GM12878 (cell line): ENCODE results near the gene PRSS2. TPM values are rescaled to one million over a fixed set of nuclear protein-coding genes. Genes with fewer than 3 reads are reported as not detected.

Experiments used
- ATAC-seq: fragments of 200-7000 bp; cut with Tn5 transposase; 3 replicates; pipeline ENCODE4 v1.9.1; 2020; ENCODE audit warnings: mild to moderate bottlenecking, moderate library complexity
- BruUV-seq: library from RNA; stranded (reverse); fragments of 400-500 nt; replicated peaks from 2 replicates; lab custom pipeline; 2021; lab: Mats Ljungman, UMichigan
- CTCF ChIA-PET: fragments of 300-600 bp; sonication (Branson Sonifier 250); formaldehyde crosslinking; extraction: SDS; loops from one replicate; lab custom pipeline; 2021; ENCODE audit warnings: inconsistent platforms; lab: Yijun Ruan, JAX
- POLR2A ChIA-PET: fragments of 350-600 bp; formaldehyde crosslinking; extraction: SDS; loops from one replicate; lab custom pipeline; 2021; ENCODE audit warnings: inconsistent platforms; lab: Charles Lee
- RAD21 ChIA-PET: fragments of 300-600 bp; sonication (Branson Sonifier 250); formaldehyde crosslinking; loops from one replicate; lab custom pipeline; 2023; ENCODE audit warnings: antibody characterized with exemption; ENCODE audit not compliant: unreplicated experiment; lab: Charles Lee
- SMC1A ChIA-PET: fragments of 300-600 bp; sonication (Branson Sonifier 250); formaldehyde crosslinking; loops from one replicate; lab custom pipeline; 2023; ENCODE audit not compliant: unreplicated experiment, uncharacterized antibody; lab: Charles Lee
- DNase-seq: peaks from one replicate; pipeline ENCODE4 v3.0.0-alpha.2; 2011; ENCODE audit warnings: low read depth, low spot score
- FAIRE-seq: peaks from 3 replicates; lab custom pipeline; 2011; peaks lifted over from hg19 to GRCh38; lab: Jason Lieb, UNC
- H2AFZ ChIP-seq: 2 replicates; pipeline ENCODE4 v1.6.0; 2011; ENCODE audit warnings: low read depth, low read length, control low read depth; ENCODE audit not compliant: control insufficient read depth
- H3K27ac ChIP-seq: 2 replicates; pipeline ENCODE4 v1.5.1; 2011; ENCODE audit warnings: control low read depth; ENCODE audit not compliant: control insufficient read depth, insufficient read depth
- H3K27me3 ChIP-seq, 2 experiments: replicated peaks in 1 of 2; 2 replicates each; pipeline versions ENCODE4 v1.6.0 to v1.6.1; 2011; ENCODE audit warnings: low read length in 1 of 2; ENCODE audit not compliant: control insufficient read depth in 2 of 2, insufficient read depth in 2 of 2
- H3K36me3 ChIP-seq, 2 experiments: 2 replicates each; pipeline ENCODE4 v1.5.1; 2011; ENCODE audit warnings: low read length in 1 of 2; ENCODE audit not compliant: control insufficient read depth in 2 of 2, insufficient read depth in 2 of 2
- H3K4me1 ChIP-seq: 2 replicates; pipeline ENCODE4 v1.6.1; 2011; ENCODE audit warnings: mild to moderate bottlenecking, low read length, moderate library complexity, mixed read lengths; ENCODE audit not compliant: control insufficient read depth, insufficient read depth
- H3K4me2 ChIP-seq: 2 replicates; pipeline ENCODE4 v1.6.0; 2011; ENCODE audit warnings: control low read depth; ENCODE audit not compliant: control insufficient read depth, insufficient read depth
- H3K4me3 ChIP-seq: fragments of 200-600 bp; sonication (generic); 2 replicates; pipeline ENCODE4 v1.5.1; 2016
- H3K79me2 ChIP-seq: 2 replicates; pipeline ENCODE4 v1.6.0; 2011; ENCODE audit warnings: low read length; ENCODE audit not compliant: control insufficient read depth, insufficient read depth
- H3K9ac ChIP-seq: 2 replicates; pipeline ENCODE4 v1.8.0; 2011; ENCODE audit warnings: low read length, control low read depth, mixed read lengths; ENCODE audit not compliant: control insufficient read depth, insufficient read depth
- H3K9me3 ChIP-seq: replicated peaks from 3 replicates; pipeline ENCODE4 v1.5.1; 2011; ENCODE audit warnings: mild to moderate bottlenecking, low read length; ENCODE audit not compliant: control insufficient read depth, insufficient read depth
- H4K20me1 ChIP-seq: 2 replicates; pipeline ENCODE4 v1.6.0; 2011; ENCODE audit not compliant: control insufficient read depth, insufficient read depth
- BCL11A ChIP-seq: IDR thresholded peaks from 2 replicates; pipeline ENCODE4 v1.6.1; 2011; ENCODE audit warnings: low read depth, low read length
- CHD1 ChIP-seq: IDR thresholded peaks from 2 replicates; pipeline ENCODE4 v1.6.1; 2012; ENCODE audit warnings: low read depth, low read length, improper control_type of control experiment
- ETV6 ChIP-seq, 2 experiments: fragments of 450-650 bp in 1 of 2; IDR thresholded peaks in 1 of 2; conservative IDR thresholded peaks in 1 of 2; 2 replicates each; pipeline ENCODE4 v1.6.1; 2014; ENCODE audit warnings: antibody characterized with exemption in 1 of 2, borderline replicate concordance in 1 of 2, low read depth in 1 of 2, mild to moderate bottlenecking in 1 of 2, moderate library complexity in 1 of 2
- GABPA ChIP-seq: IDR thresholded peaks from 2 replicates; pipeline ENCODE4 v1.6.1; 2014; ENCODE audit warnings: antibody characterized with exemption, low read depth, mild to moderate bottlenecking, inconsistent platforms
- GATAD2B ChIP-seq: fragments of 450-650 bp; conservative IDR thresholded peaks from 2 replicates; pipeline ENCODE4 v1.6.1; 2017; ENCODE audit warnings: low read depth, mild to moderate bottlenecking, moderate library complexity
- NFXL1 ChIP-seq: fragments of 450-650 bp; IDR thresholded peaks from 2 replicates; pipeline ENCODE4 v1.6.1; 2017; ENCODE audit warnings: antibody characterized with exemption, mild to moderate bottlenecking, borderline replicate concordance
- NRF1 ChIP-seq: conservative IDR thresholded peaks from 2 replicates; pipeline ENCODE4 v1.6.1; 2011; ENCODE audit warnings: mild to moderate bottlenecking, low read depth, low read length, improper control_type of control experiment
- PAX5 ChIP-seq: IDR thresholded peaks from 2 replicates; pipeline ENCODE4 v1.6.1; 2011; ENCODE audit warnings: low read depth, low read length, borderline replicate concordance
- RELA ChIP-seq: fragments of 450-650 bp; IDR thresholded peaks from 2 replicates; pipeline ENCODE4 v1.8.0; 2014; ENCODE audit warnings: borderline replicate concordance; ENCODE audit not compliant: partially characterized antibody
- SIX5 ChIP-seq: IDR thresholded peaks from 2 replicates; pipeline ENCODE4 v1.6.1; 2011; ENCODE audit warnings: mild to moderate bottlenecking, low read depth, low read length, moderate library complexity; ENCODE audit not compliant: severe bottlenecking
- SMARCA5 ChIP-seq: fragments of 450-650 bp; IDR thresholded peaks from 2 replicates; pipeline ENCODE4 v1.6.1; 2017; ENCODE audit warnings: mild to moderate bottlenecking
- STAT3 ChIP-seq: IDR thresholded peaks from 2 replicates; pipeline ENCODE4 v1.6.1; 2011; ENCODE audit warnings: low read depth, low read length, improper control_type of control experiment
- TARDBP ChIP-seq: IDR thresholded peaks from 2 replicates; pipeline ENCODE4 v1.6.1; 2016; ENCODE audit warnings: borderline replicate concordance
- ZNF274 ChIP-seq: IDR thresholded peaks from one replicate; pipeline ENCODE4 v1.8.0; 2011; ENCODE audit not compliant: insufficient read length, insufficient read depth
- WGBS: methylation state at CpG from one replicate; pipeline ENCODE4 v1.1.6; 2016; ENCODE audit warnings: low lambda C conversion rate; ENCODE audit not compliant: insufficient replicate concordance, insufficient coverage; ENCODE audit errors: missing lambda C conversion rate; 5-methylcytosine and 5-hydroxymethylcytosine counted together
- in situ Hi-C: fragments of 300-500 bp; cut with MboI; formaldehyde crosslinking; loops from 9 replicates; pipeline ENCODE4 v1.14.3; 2018; ENCODE audit warnings: mixed read lengths
- intact Hi-C: fragments of 100-400 bp; cut with micrococcal nuclease; formaldehyde crosslinking; loops from one replicate; pipeline ENCODE4 v1.14.2; 2022; ENCODE audit not compliant: unreplicated experiment
- polyA plus RNA-seq, 11 experiments: library from polyadenylated mRNA; depleted of rRNA in 4 of 11; unstranded in 6 of 11; stranded (reverse) in 5 of 11; fragments of >200 nt; fragmentation: Nextera tagmentation in 4 of 11; fragmentation: Illumina TruSeq in 1 of 11; extraction: Ambion mirVana in 4 of 11; extraction: Trizol in 1 of 11; gene quantifications; 1 replicate in 1 of 11; 2 replicates in 10 of 11; pipeline versions ENCODE4 v1.2.1 to v1.2.3, GENCODE V29; 2011 to 2016; ENCODE audit warnings: inconsistent platforms in 2 of 11, missing spikeins in 2 of 11, low read depth in 1 of 11
- total RNA-seq, 4 experiments: library from RNA; depleted of rRNA in 3 of 4; stranded (reverse); fragments of >200 nt in 3 of 4; fragmentation: Illumina TruSeq in 1 of 4; extraction: Trizol in 1 of 4; gene quantifications; 2 replicates each; pipeline versions ENCODE4 v1.2.1 to v1.2.3, GENCODE V29; 2013 to 2021

PRSS2 gene
- total and polyA plus RNA-seq, 10 of the 15 experiments (the other 5 are each of a cell fraction or from before 2014, with no cell fraction given) = 0.21 to 28.8 (median 0.41) TPM; not detected in 7

DNA sequence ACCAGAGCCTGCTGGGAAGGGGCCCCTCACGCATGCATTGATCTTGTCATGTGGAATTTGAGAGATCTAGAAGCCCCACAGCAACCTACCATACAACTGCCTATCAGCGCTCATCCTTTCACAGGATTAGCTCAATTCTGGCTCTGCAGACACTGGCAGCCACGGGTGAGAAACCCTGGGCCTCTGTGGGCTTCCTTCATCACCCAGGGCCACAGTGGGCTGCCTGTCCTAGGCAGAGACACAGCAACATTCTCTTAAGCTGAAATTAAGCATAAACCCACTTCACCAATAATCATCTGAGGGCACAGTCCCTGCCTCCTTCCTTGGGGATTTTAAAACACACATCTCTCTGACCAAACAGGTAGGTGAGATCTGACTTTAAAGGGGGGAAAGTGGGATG is 3.3 kb upstream of the PRSS2 start:
- in situ Hi-C loops = no loop called here
- no peaks in the 10 kb centered on the region for H3K79me2 ChIP-seq
- H3K4me1 ChIP-seq = peaks cover 19% of the 10 kb centered on the region
- no TSS peak for BruUV-seq
- ChIA-PET CTCF (interaction anchor here (1.2 to 3.2 kb wide), 3 partner anchors 16 to 54 kb away, joined by 5 to 14 read pairs (median 13); no protein-coding TSS in a partner anchor), RAD21 (interaction anchor here (1.5 kb wide), 1 partner anchor 16 kb away, joined by 11 read pairs; no protein-coding TSS in a partner anchor), SMC1A (interaction anchor here (0.9 to 1.7 kb wide), 3 partner anchors 20 to 53 kb away, joined by 3 to 4 read pairs (median 4); no protein-coding TSS in a partner anchor), POLR2A (no interaction called here)
- WGBS = 33% methylated on average over 3 of the region's 3 CpGs
- H3K27me3 ChIP-seq = peaks cover 0 to 2% of the 10 kb centered on the region in 2 experiments; a peak in 1 of 4 replicates
- TF ChIP-seq GATAD2B = no peak
- no peak overlapping the region for H3K9ac ChIP-seq
- ATAC-seq (no peak), DNase-seq (no peak), FAIRE-seq (no peak)
- H2AFZ ChIP-seq = no peak overlapping the region
- H3K4me3 ChIP-seq = no peak overlapping the region
- H3K36me3 ChIP-seq = no peaks in the 10 kb centered on the region
- intact Hi-C loops = no loop called here
- no peaks in the 10 kb centered on the region for H4K20me1 ChIP-seq
- no peak overlapping the region for H3K27ac ChIP-seq
- no peaks in the 10 kb centered on the region for H3K9me3 ChIP-seq
- no peak overlapping the region for H3K4me2 ChIP-seq

DNA sequence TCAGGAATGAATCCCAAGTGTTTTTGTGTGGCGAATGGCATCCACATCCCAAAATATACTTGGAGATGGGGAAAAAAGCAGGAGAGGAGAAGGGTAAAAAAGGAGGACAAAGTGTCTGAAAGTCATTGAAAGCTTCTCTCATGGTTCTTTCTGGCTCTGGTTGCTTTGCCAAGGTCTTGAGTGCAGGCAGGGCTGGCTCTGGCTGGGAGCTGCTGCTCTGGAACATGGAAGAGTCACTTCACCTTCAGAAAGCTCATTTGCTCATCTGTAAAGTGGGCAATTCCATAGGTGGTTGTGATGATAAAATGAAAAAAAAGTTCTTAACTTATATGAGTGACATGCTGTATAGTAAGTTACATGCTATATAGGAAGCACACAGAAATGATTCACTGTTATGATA is 2.9 kb upstream of the PRSS2 start:
- no TSS peak for BruUV-seq
- CTCF ChIA-PET = interaction anchor here (1.2 to 3.2 kb wide), 3 partner anchors 15 to 54 kb away, joined by 5 to 14 read pairs (median 13); no protein-coding TSS in a partner anchor
- RAD21 ChIA-PET = interaction anchor here (1.5 to 7.3 kb wide), 2 partner anchors 16 to 42 kb away, joined by 11 to 118 read pairs; no protein-coding TSS in a partner anchor
- no peak for DNase-seq
- no peaks in the 10 kb centered on the region for H3K36me3 ChIP-seq
- intact Hi-C loops (no loop called here), in situ Hi-C loops (no loop called here)
- H3K27me3 ChIP-seq = peaks cover 0 to 2% of the 10 kb centered on the region in 2 experiments; a peak in 1 of 4 replicates
- no peak overlapping the region for H3K4me3 ChIP-seq
- FAIRE-seq = no peak
- SMC1A ChIA-PET = interaction anchor here (0.9 to 1.8 kb wide), 5 partner anchors 10 to 64 kb away, joined by 3 to 5 read pairs (median 4); no protein-coding TSS in a partner anchor
- H3K9ac ChIP-seq = no peak overlapping the region
- H3K27ac ChIP-seq = no peak overlapping the region
- no peak overlapping the region for H3K4me2 ChIP-seq
- TF ChIP-seq BCL11A = no peak
- no peak for TF ChIP-seq PAX5
- TF ChIP-seq GABPA = no peak
- TF ChIP-seq CHD1 = no peak
- no peak for TF ChIP-seq ETV6 (conservative IDR thresholded peaks at IDR 0.05 in 1 of 2, IDR thresholded peaks at IDR 0.05 in 1 of 2; ENCODE audit: borderline replicate concordance in 1 of 2, low read depth in 1 of 2)
- no peak for TF ChIP-seq STAT3
- no peak for TF ChIP-seq SIX5
- no peak for TF ChIP-seq NFXL1
- no peak for TF ChIP-seq RELA
- no peak for TF ChIP-seq TARDBP
- TF ChIP-seq ZNF274 = no peak
- no peak for TF ChIP-seq NRF1
- TF ChIP-seq SMARCA5 = no peak
- POLR2A ChIA-PET = no interaction called here
- no peaks in the 10 kb centered on the region for H3K9me3 ChIP-seq
- no peak for ATAC-seq
- H3K4me1 ChIP-seq = peaks cover 19% of the 10 kb centered on the region
- H3K79me2 ChIP-seq = no peaks in the 10 kb centered on the region
- no peak overlapping the region for H2AFZ ChIP-seq
- H4K20me1 ChIP-seq = no peaks in the 10 kb centered on the region
- 0% methylated on average over 1 of the region's 1 CpG for WGBS
